ENCODE results near the gene SRGAP2B.
"Not testable (repeated sequence)": the region's sequence is repeated elsewhere in the genome, so short reads cannot be mapped to it uniquely, and the experiment has no call there.

The SRGAP2B gene

DNA sequence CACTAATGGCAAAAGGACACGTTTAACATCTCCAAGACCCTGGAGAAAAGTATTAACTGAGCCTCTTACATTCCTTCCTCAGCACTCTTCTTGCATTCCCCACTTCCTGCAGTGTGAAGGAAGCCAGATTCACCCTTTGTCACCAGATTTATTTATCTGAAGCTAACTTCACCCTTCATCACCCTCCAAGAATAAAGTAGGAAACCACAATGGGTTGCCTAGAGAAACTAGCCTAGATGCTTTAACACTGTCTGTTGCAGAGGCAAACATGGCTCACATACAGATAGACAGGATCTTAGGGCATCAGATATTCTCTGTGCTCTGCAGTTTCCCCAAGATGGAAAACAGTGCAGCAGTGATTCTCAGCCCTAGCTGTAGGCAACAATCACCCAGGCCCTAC is 147.6 kb downstream of the SRGAP2B start:
- not testable (repeated sequence) for DNase-seq (ENCODE audit: low read depth in 2 of 2)

GRCh38 chr1:144946525-144947480 is 148.3 kb downstream of the SRGAP2B start:
- not testable (repeated sequence) for DNase-seq (ENCODE audit: low read depth in 2 of 2)

DNA sequence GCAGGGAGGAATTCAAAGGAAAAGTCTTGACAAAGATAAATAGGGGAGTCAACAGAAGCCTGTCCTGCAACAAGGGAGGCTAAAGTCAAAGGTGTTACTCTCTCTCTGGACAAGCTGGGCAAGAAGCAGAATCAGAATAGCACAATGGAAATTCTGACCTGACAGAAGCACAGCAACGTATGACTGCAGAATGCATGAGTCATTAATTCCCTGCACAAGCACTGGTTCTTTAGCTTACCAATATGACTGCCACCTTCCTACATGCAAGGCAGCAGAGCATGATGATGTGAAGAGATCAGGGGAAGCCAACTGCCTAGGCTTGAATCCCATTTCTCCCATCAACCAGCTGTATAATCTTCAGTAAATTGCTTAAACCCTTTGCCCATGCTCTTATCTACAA is 153.4 kb downstream of the SRGAP2B start:
- not testable (repeated sequence) for DNase-seq (ENCODE audit: low read depth in 2 of 2)

DNA sequence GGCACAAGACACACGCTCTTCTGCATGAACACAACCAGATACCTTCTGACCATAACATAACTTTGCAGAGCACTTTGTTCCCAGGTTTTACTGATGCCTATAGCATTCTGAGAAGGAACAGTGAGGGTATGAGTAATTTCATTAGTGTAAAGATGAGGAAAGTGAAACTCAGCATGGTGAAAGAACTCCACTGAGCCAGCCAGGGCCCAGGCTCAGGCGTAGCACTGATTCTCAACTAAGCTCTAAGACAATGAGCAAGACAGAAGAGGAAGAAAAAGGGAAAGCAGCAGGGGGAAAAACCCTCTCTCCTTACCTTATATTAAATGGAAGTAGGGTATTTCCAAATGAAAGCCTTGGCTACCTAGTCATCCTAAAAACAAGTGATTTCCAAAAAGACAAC is 155.1 kb downstream of the SRGAP2B start:
- not testable (repeated sequence) for DNase-seq (ENCODE audit: low read depth in 2 of 2)

- DNase-seq (ENCODE audit: low read depth in 2 of 2), result not testable (repeated sequence)
Measured at GRCh38 chr1:144938627-144939026, 156.5 kb downstream of the SRGAP2B start.

DNA sequence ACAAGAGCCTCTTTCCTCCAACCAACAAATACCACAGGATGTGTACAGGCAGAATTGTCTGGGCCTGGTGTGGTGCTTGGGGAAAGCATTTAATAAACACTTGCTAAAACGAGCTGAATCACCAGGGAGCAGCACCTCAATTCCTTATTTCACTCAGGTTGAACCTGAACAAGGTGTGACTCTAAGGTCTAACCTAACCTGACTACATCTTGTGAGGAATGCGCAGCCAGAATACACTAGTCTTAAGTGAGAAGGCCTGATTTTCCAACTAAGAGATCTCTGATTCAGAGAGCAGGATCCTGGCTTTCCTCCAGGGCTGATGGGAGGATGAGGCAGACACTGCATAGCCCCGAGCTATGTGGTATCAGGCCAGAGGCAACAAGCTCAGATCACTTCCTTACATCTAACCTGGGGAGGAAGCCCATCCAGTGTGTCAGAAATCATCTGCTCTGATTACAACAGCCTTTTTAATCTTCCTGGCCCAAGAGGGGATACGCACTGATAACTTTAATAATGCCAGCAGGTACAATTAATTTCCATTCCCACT is 158.9 kb downstream of the SRGAP2B start:
- DNase-seq (ENCODE audit: low read depth in 2 of 2), result not testable (repeated sequence)

DNA sequence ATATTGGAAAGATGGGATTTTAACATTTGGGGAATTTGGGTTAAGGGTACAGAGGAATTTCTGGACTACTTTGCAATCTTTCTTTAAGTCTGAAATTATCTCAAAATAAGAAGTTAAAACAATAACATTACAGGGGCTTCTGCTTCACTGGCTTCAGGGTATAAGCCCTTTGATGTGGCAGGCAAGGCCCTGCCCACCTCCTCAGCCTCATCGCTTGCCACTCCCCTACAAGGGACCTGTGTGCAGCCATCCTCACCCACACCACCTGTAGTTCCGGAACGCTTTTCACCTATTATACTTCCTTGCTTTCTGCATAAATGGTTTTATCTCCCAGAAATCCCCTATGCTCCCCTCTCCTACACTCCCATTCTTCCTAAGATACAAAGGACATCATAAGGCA is 159.8 kb downstream of the SRGAP2B start:
- DNase-seq (ENCODE audit: low read depth in 2 of 2), result not testable (repeated sequence)

DNA sequence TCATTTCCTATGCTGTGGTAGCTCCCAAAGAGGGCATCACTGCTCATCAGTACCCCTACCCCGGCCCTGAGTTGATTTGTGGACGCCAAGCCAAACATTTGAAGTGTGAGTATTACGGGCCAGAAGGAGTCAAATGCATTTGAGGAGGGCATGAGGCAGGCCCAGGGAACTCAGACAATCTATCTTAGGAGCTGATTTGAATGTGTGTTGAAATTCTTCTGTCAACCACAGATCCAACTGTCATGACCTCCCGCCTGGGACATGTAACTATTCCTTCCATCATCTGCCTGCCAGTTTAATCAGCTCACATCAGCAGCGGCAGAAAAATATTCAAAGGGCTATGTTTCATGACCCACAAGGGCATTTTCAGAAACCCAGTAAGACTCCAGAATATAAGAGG is 162.1 kb downstream of the SRGAP2B start:
- DNase-seq (ENCODE audit: low read depth in 2 of 2), result not testable (repeated sequence)

DNA sequence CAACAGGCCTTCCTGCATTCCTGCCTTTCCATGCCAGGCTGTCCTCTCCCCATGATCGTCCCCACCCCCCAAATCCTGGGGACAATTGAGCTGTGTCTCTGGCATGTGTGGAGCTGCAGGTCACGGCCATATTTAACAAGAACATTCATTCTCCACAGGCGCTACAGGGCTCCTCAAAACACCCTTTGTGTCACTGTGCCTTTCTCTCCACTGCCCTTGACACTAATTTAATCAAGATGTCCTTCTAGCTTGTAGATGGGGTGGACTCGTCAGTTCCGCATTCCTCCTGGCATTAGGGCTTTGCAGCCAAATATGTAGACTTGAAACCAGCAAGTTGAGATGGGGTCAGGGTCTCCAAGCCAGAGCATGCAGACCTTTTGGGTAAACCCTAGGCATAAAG is 163.0 kb downstream of the SRGAP2B start:
- DNase-seq (ENCODE audit: low read depth in 2 of 2), result not testable (repeated sequence)

DNA sequence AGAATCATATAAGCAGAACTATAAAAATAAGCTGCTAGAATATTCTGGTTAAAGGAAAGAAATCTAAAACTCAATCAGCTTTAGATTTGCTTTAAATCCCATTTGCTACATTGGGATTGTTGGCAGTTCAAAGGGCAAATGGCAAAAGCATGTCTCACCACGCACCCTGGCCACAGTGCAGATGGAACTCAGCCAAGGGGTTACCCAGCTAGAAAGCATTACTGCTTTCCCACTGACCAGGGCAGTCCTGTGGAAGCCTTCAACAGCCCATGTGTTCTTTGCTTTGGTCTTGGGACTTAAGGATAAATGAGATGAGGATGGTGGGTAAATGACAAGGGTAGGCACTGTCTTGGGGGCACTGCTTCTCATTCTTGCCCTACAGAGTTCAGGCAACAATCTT is 163.6 kb downstream of the SRGAP2B start:
- DNase-seq (ENCODE audit: low read depth in 2 of 2), result not testable (repeated sequence)

DNA sequence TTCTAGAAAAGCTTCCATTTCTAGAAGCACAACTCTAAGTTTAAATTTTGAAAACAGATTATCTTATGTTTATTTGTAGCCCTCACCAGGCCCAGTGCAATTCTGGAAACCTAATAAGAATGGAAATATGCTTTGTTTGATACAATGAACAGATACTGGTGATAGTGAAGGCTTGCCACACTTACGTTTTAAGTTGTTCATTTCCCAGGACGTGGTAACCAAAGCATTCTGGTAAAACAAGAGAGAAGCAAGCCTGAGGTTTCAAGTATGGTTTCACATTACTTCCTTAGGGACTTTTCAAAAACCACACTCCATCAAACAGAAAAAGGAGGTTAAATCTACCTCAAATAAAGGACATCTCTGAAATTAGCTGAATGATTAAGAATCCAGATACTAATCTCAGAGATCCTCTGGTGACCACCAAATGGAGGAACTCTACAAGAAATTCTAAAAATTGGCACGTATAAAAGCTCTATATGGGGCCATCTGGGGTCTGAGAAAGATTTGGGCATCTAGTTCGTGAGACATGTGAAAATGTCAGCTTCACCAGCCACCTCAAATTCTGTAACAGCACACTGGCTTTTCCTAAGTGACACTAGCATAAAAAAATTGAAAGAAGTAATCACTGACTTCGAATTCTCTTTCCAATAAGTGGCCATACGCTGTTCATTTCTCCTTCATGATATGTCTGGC is 164.9 kb downstream of the SRGAP2B start:
- DNase-seq (ENCODE audit: low read depth in 2 of 2), result not testable (repeated sequence)

DNA sequence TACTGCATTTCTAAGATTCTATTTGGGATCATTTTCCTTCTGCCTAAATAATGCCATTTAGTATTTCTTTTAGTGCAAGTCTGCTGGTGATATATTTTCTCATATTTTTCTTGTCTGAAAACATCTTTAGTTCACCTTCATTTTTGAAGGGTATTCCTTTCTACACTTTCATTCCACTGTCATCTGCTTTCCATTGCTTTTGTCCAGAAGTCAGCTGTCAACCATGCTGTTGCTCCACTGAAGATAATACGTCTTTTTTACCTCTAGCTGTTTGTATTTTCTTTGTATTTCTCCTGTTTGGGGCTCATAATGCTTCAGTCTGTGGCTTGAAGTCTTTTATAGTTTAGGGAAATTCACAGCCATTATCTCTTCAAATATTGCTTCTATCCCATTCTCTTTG is 167.8 kb downstream of the SRGAP2B start:
- DNase-seq (ENCODE audit: low read depth in 2 of 2), result not testable (repeated sequence)

- DNase-seq (ENCODE audit: low read depth in 2 of 2), result not testable (repeated sequence)
Measured at GRCh38 chr1:144923640-144924039, 171.5 kb downstream of the SRGAP2B start.

GRCh38 chr1:144922785-144923184 is 172.3 kb downstream of the SRGAP2B start:
- not testable (repeated sequence) for DNase-seq (ENCODE audit: low read depth in 2 of 2)

GRCh38 chr1:144919106-144919505 is 176.0 kb downstream of the SRGAP2B start:
- not testable (repeated sequence) for DNase-seq (ENCODE audit: low read depth in 2 of 2)

- not testable (repeated sequence) for DNase-seq (ENCODE audit: low read depth in 2 of 2)
Measured at GRCh38 chr1:144918027-144918603, 177.0 kb downstream of the SRGAP2B start.

DNA sequence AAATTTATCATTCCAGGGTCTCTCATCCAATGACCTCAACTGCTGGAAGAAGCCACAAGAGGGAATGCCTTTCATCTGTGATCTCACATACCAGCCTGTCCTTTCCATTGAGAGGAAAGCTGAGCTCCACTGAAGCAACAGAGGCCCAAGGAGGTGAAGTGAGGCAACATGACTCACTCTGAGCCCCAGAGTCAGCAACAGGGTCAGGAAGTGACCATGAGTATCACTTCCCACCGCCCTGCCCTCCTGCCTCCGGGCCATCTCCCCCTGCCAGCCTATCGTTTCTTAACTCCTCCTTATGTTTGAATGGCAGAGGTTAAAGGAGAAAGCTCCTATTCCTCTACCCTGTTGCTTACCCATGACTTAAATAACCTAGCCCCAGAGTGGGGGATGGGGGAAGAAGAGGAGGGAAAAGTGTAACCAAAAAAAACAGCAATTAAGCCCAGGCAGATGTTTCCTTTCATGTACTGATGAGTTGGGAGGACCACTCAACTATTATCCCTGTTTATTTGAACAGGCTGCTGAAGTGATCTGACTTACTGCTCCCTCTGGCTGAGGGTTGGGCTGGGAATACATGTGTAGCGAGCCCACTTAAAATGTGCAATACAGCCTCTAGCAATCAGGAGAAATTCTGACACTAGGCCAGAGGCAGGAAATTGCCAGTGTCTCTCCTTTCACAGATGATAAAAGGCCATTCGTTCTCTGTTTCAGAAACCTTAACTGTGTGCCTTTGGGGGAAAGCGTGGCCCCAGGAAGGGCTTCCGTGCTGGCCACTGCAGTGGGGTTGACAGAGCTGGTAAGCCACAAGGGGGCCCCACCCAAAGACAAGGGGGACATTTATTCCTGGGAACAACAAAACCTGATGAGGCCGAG is 177.7 kb downstream of the SRGAP2B start:
- not testable (repeated sequence) for DNase-seq (ENCODE audit: low read depth in 2 of 2)

- not testable (repeated sequence) for DNase-seq (ENCODE audit: low read depth in 2 of 2)
Measured at GRCh38 chr1:144913977-144914734, 181.0 kb downstream of the SRGAP2B start.

GRCh38 chr1:144913458-144913857 is 181.7 kb downstream of the SRGAP2B start:
- not testable (repeated sequence) for DNase-seq (ENCODE audit: low read depth in 2 of 2)

GRCh38 chr1:144910729-144911128 is 184.4 kb downstream of the SRGAP2B start:
- DNase-seq (ENCODE audit: low read depth in 2 of 2), result not testable (repeated sequence)
